Esophagus muscularis mucosa (tissue), 3 donors: ENCODE measurements around the gene PEX11B.

Source experiments
- POLR2A ChIP-seq: fragments of 450-650 bp; IDR thresholded peaks from one replicate; pipeline ENCODE4 v1.6.1; 2017; ENCODE audit warnings: antibody characterized with exemption, moderate library complexity, mild to moderate bottlenecking, low read depth
- POLR2AphosphoS5 ChIP-seq, 2 donors: sonication (generic); formaldehyde crosslinking; IDR thresholded peaks; one replicate each; pipeline ENCODE4 v1.6.1; 2017; ENCODE audit warnings: antibody characterized with exemption in 2 of 2
- TF ChIP-seq, protein P1 (sequence below), 3 experiments: fragments of 200-600 bp in 2 of 3; fragments of 450-650 bp in 1 of 3; sonication (generic) in 2 of 3; IDR thresholded peaks; one replicate each; pipeline ENCODE4 v1.5.1; 2017 to 2019; ENCODE audit warnings: antibody characterized with exemption in 3 of 3, mild to moderate bottlenecking in 2 of 3, moderate library complexity in 1 of 3

DNA sequence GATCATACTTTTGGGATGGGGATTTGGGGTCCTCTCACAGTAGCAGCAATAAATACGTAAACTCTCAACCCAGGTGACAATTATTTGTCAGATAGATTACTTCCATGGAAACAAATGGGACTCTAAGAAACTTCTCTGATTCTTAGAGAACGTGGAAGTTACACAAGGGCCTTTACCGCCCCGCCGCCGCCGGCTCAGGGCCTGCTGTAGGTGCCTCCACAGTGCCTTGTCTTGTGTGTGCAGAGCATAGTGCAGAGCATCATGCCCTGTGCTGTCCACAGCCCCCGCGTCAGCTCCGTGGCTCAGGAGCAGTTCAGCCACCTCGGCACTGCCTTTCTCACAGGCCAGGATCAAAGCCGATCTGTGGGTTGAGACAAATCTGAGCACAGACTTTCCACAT, 43.9 kb downstream of the PEX11B start:
- TF ChIP-seq, protein P1, sequence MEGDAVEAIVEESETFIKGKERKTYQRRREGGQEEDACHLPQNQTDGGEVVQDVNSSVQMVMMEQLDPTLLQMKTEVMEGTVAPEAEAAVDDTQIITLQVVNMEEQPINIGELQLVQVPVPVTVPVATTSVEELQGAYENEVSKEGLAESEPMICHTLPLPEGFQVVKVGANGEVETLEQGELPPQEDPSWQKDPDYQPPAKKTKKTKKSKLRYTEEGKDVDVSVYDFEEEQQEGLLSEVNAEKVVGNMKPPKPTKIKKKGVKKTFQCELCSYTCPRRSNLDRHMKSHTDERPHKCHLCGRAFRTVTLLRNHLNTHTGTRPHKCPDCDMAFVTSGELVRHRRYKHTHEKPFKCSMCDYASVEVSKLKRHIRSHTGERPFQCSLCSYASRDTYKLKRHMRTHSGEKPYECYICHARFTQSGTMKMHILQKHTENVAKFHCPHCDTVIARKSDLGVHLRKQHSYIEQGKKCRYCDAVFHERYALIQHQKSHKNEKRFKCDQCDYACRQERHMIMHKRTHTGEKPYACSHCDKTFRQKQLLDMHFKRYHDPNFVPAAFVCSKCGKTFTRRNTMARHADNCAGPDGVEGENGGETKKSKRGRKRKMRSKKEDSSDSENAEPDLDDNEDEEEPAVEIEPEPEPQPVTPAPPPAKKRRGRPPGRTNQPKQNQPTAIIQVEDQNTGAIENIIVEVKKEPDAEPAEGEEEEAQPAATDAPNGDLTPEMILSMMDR (IDR thresholded peaks at IDR 0.05): no peak
- TF ChIP-seq POLR2AphosphoS5 (IDR thresholded peaks at IDR 0.05) (no peak), POLR2A (no peak)
